Right cardiac atrium (tissue), 5 donors: Measurements from ENCODE around the gene RNASE1. TPM values are rescaled to one million over a fixed set of nuclear protein-coding genes. Genes with fewer than 3 reads are reported as not detected.
"Not testable (repeated sequence)": the region's sequence is repeated elsewhere in the genome, so short reads cannot be mapped to it uniquely, and the experiment has no call there.

Source experiments
- ATAC-seq, 2 donors: fragments of 200-7000 bp; cut with Tn5 transposase; one replicate each; pipeline versions ENCODE4 v1.8.0 to v1.9.1; 2020; ENCODE audit warnings: moderate library complexity in 2 of 2, mild to moderate bottlenecking in 1 of 2
- DNase-seq, 3 donors: peaks; one replicate each; pipeline ENCODE4 v3.0.0-alpha.2; 2020
- H3K27ac ChIP-seq: one replicate; pipeline ENCODE4 v1.5.1; 2013; ENCODE audit warnings: mild to moderate bottlenecking, low read length, control low read depth, moderate library complexity
- H3K27me3 ChIP-seq: one replicate; pipeline ENCODE4 v1.6.1; 2013; ENCODE audit not compliant: control insufficient read depth, insufficient read depth
- H3K4me1 ChIP-seq: one replicate; pipeline ENCODE4 v1.6.1; 2013; ENCODE audit warnings: low read length; ENCODE audit not compliant: control insufficient read depth, insufficient read depth
- H3K4me3 ChIP-seq: one replicate; pipeline ENCODE4 v1.5.1; 2013; ENCODE audit warnings: low read length, control low read depth
- H3K9me3 ChIP-seq: one replicate; pipeline ENCODE4 v1.6.1; 2013; ENCODE audit warnings: low read length; ENCODE audit not compliant: control insufficient read depth
- WGBS: extraction: QIAGEN DNeasy Blood & Tissue Kit; methylation state at CpG from one replicate; pipeline ENCODE4 v1.1.7; 2013; 5-methylcytosine and 5-hydroxymethylcytosine counted together
- intact Hi-C, 4 donors: fragments of 100-400 bp; cut with DNase I; formaldehyde crosslinking; loops; one replicate each; pipeline versions ENCODE4 v1.11.0 to v1.14.0; 2022 to 2023
- polyA plus RNA-seq: library from polyadenylated mRNA; stranded (reverse); fragments of 200-250 nt; gene quantifications from one replicate; pipeline ENCODE4 v1.2.3, GENCODE V29; 2013
- total RNA-seq, 4 donors: library from RNA; stranded (reverse); fragmentation: NEBNext Ultra II Directional; extraction: Animal tissue kit (Norgen Biotek cat#: 25700); gene quantifications; one replicate each; pipeline ENCODE4 v1.2.1, GENCODE V29; 2021
- donor health status: healthy with polysubstance abuse.
- donor health status: DM: no; HTN: yes; CAD: no.
- donor health status: DM: no; HTN: no; CAD: no.
- donor health status: DM: no; HTN: yes; CAD: no; lungs with severe emphysema.
- donor health status: DM: yes; HTN: yes; CAD: no.

RNASE1 gene
- total and polyA plus RNA-seq, 5 donors, result 256 to 394 (median 290) TPM

GRCh38 chr14:20828024-20828694 lies 25.5 kb upstream of the RNASE1 start:
- H3K27ac ChIP-seq, intact Hi-C loops, H3K4me3 ChIP-seq, H3K4me1 ChIP-seq, ATAC-seq, DNase-seq, H3K9me3 ChIP-seq, H3K27me3 ChIP-seq: not testable (repeated sequence)
- WGBS, result 94% methylated on average over 11 of the region's 11 CpGs

GRCh38 chr14:20827326-20827725 lies 24.7 kb upstream of the RNASE1 start:
- ATAC-seq, result no peak
- WGBS, result 59% methylated on average over 3 of the region's 3 CpGs
- intact Hi-C loops, result no loop called here

GRCh38 chr14:20826666-20827065 lies 24.0 kb upstream of the RNASE1 start:
- H3K4me3 ChIP-seq, H3K27me3 ChIP-seq, H3K27ac ChIP-seq, ATAC-seq, H3K9me3 ChIP-seq, intact Hi-C loops, DNase-seq, H3K4me1 ChIP-seq: not testable (repeated sequence)
- 50% methylated on average over 1 of the region's 1 CpG for WGBS

More at GRCh38 chr14:20827326-20827725, 24.7 kb upstream of the RNASE1 start:
- H3K27ac ChIP-seq, result no peak overlapping the region
- peaks cover 3% of the 10 kb centered on the region for H3K4me1 ChIP-seq
- no peaks in the 10 kb centered on the region for H3K27me3 ChIP-seq
- H3K9me3 ChIP-seq, result no peaks in the 10 kb centered on the region
- no peak overlapping the region for H3K4me3 ChIP-seq
- no peak for DNase-seq

GRCh38 chr14:20823859-20824258 lies 21.2 kb upstream of the RNASE1 start:
- Histone ChIP-seq H3K27ac (no peak overlapping the region), H3K9me3 (no peaks in the 10 kb centered on the region), H3K4me3 (no peak overlapping the region), H3K27me3 (no peaks in the 10 kb centered on the region), H3K4me1 (no peaks in the 10 kb centered on the region)
- intact Hi-C loops, result no loop called here
- DNase-seq, result no peak
- ATAC-seq, result no peak
- 68% methylated on average over 8 of the region's 8 CpGs for WGBS

GRCh38 chr14:20821521-20822108 lies 19.0 kb upstream of the RNASE1 start:
- H3K4me3 ChIP-seq, H3K27ac ChIP-seq, intact Hi-C loops, H3K27me3 ChIP-seq, H3K4me1 ChIP-seq, H3K9me3 ChIP-seq: not testable (repeated sequence)
- peak in 1 of 3 donors; percentile 63 for DNase-seq
- ATAC-seq, result peak; percentile 38 to 44
- WGBS, result 57% methylated on average over 3 of the region's 3 CpGs

- intact Hi-C loops, result no loop called here
- no peaks in the 10 kb centered on the region for H3K9me3 ChIP-seq
- H3K27ac ChIP-seq, result no peak overlapping the region
Measured at GRCh38 chr14:20820063-20820904, 17.6 kb upstream of the RNASE1 start.

GRCh38 chr14:20818861-20819260 lies 16.2 kb upstream of the RNASE1 start:
- Histone ChIP-seq H3K4me3 (no peak overlapping the region), H3K4me1 (no peaks in the 10 kb centered on the region), H3K27ac (no peak overlapping the region), H3K27me3 (no peaks in the 10 kb centered on the region), H3K9me3 (no peaks in the 10 kb centered on the region)
- no peak for ATAC-seq
- intact Hi-C loops, result no loop called here
- WGBS, result 75% methylated on average over 7 of the region's 7 CpGs
- DNase-seq, result no peak

More at GRCh38 chr14:20820063-20820904, 17.6 kb upstream of the RNASE1 start:
- ATAC-seq (no peak), DNase-seq (no peak)
- no peaks in the 10 kb centered on the region for H3K27me3 ChIP-seq
- H3K4me1 ChIP-seq, result no peaks in the 10 kb centered on the region
- WGBS, result 92% methylated on average over 14 of the region's 14 CpGs
- H3K4me3 ChIP-seq, result no peak overlapping the region

- intact Hi-C loops, H3K9me3 ChIP-seq, ATAC-seq, H3K27me3 ChIP-seq, DNase-seq, H3K4me3 ChIP-seq, H3K27ac ChIP-seq, H3K4me1 ChIP-seq: not testable (repeated sequence)
- 78% methylated on average over 3 of the region's 3 CpGs for WGBS
Measured at GRCh38 chr14:20815946-20816345, 13.3 kb upstream of the RNASE1 start.

- H3K4me1 ChIP-seq, result peaks cover 2% of the 10 kb centered on the region
- ATAC-seq (peak; percentile 57 to 78), DNase-seq (peak; percentile 38 to 75 (median 67))
- H3K9me3 ChIP-seq, result no peaks in the 10 kb centered on the region
- H3K4me3 ChIP-seq, result no peak overlapping the region
- no peak overlapping the region for H3K27ac ChIP-seq
- WGBS, result 39% methylated on average over 7 of the region's 7 CpGs
- intact Hi-C loops, result no loop called here
- no peaks in the 10 kb centered on the region for H3K27me3 ChIP-seq
Measured at GRCh38 chr14:20811986-20812975, 9.6 kb upstream of the RNASE1 start.

GRCh38 chr14:20809917-20810316 lies 7.3 kb upstream of the RNASE1 start:
- peaks cover 2% of the 10 kb centered on the region for H3K4me1 ChIP-seq
- no peak overlapping the region for H3K4me3 ChIP-seq
- intact Hi-C loops, result loop anchor here in 1 of 4 donors (10.0 kb wide), 1 partner anchor 105 kb away; no protein-coding TSS in a partner anchor
- no peaks in the 10 kb centered on the region for H3K9me3 ChIP-seq
- ATAC-seq (no peak), DNase-seq (no peak)
- no peak overlapping the region for H3K27ac ChIP-seq
- H3K27me3 ChIP-seq, result no peaks in the 10 kb centered on the region
- 77% methylated on average over 5 of the region's 5 CpGs for WGBS
